Stromal cell of bone marrow (primary cell): ENCODE data around the gene GHDC.

Experiments
- DNase-seq: peaks from one replicate; pipeline ENCODE4 v3.0.0-alpha.2; 2012; ENCODE audit warnings: low read depth

GHDC gene

DNA sequence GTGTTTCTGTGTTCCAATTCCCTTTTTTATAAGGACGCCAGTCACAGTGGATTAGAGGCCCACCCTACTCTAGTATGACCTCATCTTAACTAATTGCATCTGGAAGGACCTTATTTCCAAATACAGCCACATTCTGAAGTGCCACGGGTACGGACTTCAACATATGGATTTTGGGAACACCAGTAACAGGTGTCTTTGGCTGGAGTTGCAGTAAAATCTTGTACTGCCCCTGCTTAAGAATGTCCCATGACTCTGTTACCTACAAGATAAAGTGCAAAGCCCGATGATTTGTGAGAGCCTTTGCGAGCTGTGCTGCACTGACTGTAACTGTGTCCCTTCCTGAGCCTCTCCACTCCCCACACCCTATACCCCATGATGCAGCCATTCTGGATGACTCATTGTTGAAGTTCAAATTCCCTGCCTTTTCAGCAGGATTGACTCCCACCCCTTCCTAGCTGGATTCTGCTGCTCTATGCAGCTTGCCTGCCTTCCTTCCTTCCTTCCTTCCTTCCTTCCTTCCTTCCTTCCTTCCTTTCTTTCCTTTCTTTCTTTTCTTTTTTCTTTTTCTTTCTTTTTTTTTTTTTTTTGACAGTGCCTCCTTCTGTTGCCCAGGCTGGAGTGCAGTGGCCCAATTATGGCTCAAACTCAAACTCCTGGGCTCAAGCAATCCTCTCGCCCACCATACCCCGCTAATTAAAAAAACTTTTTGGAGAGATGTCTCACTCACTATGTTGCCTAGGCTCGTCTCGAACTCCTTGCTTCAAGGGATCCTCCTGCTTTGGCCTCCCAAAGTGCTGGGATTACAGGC, 11.2 kb downstream of the GHDC start:
- peak; percentile 33 for DNase-seq

DNA sequence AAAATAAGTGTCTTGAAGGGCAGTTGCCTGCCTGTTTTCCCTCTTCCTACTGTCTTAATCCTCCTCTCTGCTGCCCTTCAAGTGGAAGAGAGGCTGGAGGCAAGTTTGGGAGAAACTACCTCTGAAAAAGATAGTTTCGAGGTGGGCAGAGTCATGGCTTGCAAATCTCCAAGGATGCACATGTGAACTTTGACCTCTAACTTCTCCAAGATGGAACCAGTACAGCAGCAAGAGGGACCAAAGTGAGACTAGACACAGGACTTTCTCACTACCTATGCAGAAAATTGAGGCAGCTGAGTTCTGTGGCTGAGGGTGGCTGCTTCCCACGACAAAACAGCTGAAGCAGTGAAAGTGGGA, 12.5 kb downstream of the GHDC start:
- no peak for DNase-seq

GRCh38 chr17:42180922-42181850, 13.1 kb downstream of the GHDC start, which contains the start of gene KCNH4:
Gene KCNH4, minus strand, starts transcription at chr17:42181142. Its CDS starts 197 bp downstream, at chr17:42180945.
- DNase-seq, result peak; percentile 51

GRCh38 chr17:42180411-42180921, 13.8 kb downstream of the GHDC start:
- DNase-seq, result no peak

GRCh38 chr17:42179911-42180410, 14.3 kb downstream of the GHDC start:
- DNase-seq, result no peak

DNA sequence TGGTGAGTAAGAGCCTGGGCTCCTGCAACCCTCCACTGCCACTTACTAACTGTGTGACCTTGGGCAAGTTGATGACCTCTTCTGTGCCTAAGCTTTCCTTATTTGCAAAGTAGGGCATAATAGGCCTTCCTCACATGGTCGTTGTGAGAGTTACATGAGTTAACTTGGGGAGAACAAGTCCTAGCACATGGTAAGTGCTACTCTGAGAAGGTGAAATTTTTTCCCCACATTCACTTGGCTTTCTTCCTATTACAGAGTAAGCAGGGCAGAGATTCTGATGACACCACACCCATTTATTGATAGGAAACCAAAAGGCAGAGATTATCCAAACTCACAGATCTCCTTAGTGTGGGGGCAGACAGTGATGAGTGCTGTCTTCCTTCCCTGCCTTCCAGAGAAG, 15.0 kb downstream of the GHDC start:
- DNase-seq, result no peak

DNA sequence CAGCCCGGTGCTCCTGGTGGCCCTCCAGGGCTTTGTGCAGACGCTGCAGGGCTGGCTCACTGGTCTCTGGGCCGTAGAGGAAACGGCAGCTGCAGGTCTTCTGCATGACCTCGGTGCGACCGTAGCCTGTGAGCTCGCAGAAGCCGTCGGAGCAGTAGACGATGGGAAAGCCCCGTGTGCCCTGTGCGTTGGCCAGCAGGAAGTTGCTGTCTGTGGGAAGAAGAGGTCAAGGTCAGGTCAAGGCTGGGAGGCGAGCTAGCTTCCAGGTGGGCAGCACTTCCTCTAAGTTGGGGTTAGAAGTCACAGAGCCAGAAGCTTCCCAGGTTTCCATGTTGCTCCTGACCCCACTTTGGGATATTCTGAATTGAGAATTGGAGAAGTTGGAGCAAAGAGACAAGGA, 15.5 kb downstream of the GHDC start:
- DNase-seq, result no peak

GRCh38 chr17:42177684-42178083, 16.6 kb downstream of the GHDC start:
- no peak for DNase-seq

DNA sequence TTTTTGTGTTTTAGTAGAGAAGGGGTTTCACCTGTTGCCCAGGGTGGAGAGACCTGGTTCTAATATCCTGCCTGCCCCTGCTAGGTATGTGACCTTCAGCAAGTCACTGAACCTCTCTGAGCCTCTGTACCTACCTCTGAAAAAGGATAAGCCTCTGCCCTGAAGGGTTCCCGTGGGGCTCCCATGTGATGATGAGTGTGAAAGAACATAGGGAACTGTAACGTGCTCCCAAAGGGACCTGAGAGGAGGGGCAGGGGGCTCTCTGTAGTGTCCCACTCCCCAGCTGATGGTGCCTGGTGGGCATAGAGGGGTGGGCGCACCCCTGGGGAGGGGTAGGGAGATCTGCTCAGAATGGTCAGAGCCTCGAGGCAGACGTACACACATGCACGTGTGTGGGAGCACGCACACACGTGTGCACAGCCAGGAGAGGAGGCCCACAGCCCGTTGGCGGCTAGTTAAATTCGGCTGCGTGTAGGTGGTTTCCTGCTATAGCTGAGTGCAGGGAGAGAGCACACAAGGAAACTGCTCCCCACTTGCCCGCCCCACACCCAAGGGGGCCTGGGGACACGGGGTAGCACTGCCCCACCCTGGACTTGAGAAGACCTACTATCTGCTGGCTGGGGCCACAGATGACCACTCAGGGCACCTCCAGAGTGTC, 20.0 kb downstream of the GHDC start:
- DNase-seq, result no peak

DNA sequence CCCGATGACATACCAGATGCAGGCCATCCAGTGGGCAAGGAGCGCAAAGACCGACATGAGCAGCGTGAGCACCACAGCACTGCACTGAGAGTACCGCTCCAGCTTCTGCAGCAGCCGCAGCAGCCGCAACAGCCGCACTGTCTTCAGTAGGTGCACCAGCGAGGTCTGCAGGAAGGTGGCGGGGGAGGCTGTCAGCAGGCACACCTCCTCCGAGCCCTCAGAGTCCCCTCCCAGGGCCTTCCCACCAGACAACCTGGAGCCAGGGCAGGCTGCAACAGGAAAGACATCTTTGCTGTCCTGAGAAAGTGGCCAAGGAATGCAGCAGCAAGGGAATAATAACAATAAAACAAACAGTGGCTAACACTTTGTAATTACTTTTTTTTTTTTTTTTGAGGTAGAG, 22.5 kb downstream of the GHDC start:
- DNase-seq, result no peak

- DNase-seq, result no peak
Measured at GRCh38 chr17:42169351-42169750, 24.9 kb downstream of the GHDC start.

GRCh38 chr17:42167807-42168206, 26.5 kb downstream of the GHDC start:
- no peak for DNase-seq

DNA sequence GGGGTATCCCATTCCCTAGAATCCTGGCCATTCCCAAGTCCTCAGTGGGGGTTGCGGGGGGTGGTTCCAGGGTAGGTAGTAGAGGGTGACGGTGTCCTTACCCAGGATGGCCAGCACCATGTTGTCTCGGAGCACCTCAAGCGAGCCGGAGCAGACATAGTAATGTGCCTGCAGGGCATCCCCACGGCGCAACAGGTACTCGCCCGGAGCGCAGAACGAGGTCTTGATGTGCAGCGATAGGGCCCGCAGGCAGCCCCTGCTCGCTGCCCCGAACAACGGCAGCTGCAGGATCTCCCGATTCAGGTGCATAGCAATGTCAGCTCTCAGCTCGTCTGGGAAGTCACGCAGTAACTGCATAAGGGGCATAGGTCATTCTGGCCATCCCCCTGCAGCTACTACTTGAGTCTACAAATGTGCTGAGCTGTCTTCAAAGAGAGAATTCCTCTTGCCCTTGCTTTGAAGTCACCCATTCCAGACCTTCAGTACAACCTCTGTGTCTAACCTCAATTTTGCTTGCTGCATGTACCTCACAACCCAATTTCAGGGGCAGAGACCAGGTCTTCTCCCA, 28.0 kb downstream of the GHDC start:
- no peak for DNase-seq

DNA sequence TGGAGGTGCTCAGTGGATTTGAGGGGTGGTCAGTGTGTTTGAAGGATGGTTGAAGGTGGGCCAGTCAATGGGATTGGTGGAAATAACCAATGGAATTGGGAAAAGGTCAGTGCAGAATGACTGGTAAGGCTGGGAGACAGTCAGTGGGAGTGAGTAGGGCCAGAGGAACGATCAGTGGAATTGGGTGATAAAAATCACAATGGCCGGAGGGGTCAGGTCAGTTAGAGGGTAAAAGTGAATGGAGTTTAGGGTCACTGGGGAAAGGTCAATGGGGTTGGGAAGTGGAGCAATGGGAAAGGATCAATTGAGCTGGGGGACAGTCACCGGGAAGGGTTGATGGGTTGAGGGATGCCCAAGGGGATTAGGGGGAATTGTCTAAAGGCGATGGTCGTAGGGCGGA, 28.5 kb downstream of the GHDC start:
- no peak for DNase-seq

DNA sequence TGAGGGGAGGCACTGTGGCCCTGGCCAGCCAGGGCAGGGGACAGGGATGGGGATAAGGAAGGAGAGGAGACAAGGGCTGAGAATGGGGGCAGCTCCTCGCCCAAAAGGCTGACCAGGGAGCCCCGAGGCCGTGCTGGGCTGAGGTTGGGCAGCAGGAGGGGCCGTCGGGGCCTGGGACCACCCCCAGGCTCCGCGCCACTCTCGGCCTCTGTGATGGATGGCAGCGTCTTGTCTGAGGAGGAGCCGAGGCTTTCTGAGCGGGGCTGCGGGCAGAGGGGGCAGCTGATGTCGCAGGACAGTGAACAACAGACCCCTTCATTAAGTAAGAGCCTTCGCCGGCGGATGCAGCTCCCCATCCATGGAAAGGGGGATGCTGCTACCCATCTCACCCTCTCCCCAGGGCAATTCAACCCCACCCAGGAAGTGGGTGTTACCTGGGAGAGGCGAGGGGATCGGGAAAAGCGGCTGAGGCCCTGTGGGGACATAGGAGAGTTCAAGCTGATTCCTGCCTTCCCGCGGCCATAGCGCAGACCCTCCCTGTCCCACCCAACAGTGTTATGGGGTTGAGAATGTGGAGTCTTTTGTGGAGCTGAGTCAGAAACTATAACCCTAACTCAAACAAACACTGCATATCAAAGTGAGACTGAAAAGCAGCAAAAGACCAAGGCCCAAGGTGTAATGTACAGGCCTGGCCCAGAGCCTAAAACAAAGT, 30.4 kb downstream of the GHDC start:
- DNase-seq, result no peak

DNA sequence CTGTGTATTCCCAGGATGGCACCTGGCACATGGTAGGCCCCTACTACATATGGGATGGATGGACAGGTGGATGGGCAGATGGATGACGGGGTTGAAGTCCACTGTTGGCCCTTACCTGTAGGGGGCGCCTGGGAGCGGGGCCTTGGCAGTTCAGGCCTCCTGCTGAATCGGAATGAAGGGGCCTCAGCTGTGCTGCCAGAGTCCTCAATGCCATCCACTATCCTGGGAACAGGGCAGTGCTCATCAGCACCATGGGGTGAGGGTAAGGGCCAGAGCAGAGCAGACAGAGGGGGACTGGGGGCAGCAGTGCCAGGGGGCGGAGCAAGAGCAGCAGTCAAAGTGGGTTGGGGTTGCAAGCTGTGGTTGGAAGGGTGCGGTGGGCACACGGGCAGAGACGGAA, 31.2 kb downstream of the GHDC start:
- no peak for DNase-seq

- DNase-seq, result no peak
Measured at GRCh38 chr17:42160531-42160910, 33.8 kb downstream of the GHDC start.

DNA sequence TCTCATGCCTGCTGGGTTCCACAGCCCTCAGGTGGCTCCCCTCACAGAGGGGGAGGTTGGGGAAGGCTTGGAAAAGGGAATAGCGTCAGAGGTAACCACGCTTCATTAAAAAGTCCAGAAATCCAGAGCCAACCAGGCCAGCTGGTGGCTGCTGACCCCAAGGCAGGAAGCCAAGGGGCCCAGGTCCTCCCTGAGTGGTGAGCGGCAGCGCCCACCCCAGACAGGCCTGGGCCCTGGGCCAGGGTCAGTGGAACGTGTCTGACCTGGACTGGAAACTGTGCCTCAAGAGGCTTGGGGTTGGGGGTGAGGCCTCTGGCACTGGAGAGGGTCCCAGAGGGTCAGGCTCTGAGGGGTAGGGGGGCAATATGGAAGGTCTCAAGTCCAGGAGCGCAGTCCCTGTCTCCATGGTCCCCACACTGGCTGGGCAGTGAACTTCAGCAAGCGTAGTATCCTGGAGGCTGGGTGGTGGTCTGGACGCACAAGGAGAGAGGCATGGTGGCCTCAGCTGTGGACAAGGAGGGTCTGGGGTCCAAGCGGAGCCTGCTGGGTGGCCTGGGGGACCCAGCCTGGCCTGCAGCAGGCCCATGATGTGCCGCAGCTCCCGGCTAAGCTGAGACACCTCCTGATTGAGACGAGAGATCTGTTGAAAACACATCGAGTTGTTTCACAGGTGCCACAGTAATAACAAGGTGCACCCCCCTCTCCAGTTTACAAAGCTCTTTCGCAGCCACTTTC, 34.3 kb downstream of the GHDC start:
- DNase-seq, result no peak

DNA sequence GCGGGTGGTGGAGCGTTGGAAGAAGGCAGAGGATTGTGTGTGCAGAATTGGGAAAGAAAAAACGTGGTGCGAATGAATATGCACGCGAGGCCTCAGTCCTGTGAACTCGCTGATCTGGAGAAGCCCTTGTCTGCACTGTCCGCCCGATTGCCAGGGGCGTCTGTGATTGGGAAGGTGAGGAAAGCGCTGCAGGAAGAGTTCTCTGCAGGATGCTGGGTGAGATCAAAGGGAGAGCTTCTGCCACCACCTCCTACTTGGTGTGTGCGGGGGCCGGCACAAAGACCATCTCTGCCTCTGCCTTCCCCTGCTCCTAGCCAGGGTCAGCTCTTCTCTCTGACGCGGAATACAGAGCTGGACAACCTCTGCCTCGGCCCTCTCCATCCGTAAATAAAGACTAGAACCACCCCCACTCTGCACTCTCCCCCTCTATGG, 38.7 kb downstream of the GHDC start:
- no peak for DNase-seq

GRCh38 chr17:42153919-42154742, 40.2 kb downstream of the GHDC start:
- DNase-seq, result no peak
